HG03571 (cell line): ENCODE results near the gene GALNTL6.

Experiments
- ATAC-seq: cut with Tn5 transposase; IDR thresholded peaks from one replicate; pipeline ENCODE4 v1.9.1; 2021; ENCODE audit not compliant: unreplicated experiment

GALNTL6 gene

GRCh38 chr4:172649143-172649542, 835.9 kb downstream of the GALNTL6 start:
- no peak for ATAC-seq

DNA sequence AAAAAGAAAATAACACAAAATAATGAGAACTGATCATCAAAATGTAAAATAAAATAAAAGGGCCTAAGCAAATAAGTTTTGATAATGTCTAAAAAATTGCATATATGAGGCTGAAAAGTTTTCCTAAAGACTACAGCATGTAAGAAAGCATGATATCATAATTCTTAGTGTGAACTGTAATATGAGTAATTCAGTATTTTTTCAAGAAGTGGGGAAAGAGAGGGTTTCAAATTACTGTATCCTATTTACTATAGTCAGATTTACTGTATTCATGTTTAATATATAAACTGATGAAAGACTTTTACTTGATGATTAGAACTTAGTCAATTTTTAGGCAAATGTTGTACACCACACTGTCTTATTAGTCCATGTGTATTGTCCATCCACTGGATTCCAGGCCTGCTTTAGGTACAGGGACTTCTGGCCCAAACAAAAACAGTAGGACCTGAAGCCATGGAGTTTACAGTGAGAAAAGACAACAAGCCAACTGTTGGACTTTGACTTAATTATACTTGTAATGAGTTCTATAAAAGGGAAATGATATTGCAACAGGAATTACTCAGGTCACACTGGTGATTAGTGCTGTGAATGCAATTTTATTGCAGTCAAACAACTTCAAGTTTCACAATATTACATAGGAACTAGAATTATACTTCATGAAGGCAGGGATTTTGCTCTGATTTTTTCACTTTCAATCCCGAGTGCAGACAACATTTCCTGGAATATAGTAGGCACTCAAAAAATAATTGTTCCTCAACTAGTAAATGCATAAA, 837.7 kb downstream of the GALNTL6 start:
- ATAC-seq: no peak

- no peak for ATAC-seq
Measured at GRCh38 chr4:172651961-172652360, 838.8 kb downstream of the GALNTL6 start.

GRCh38 chr4:172652369-172652768, 839.2 kb downstream of the GALNTL6 start:
- no peak for ATAC-seq

GRCh38 chr4:172653676-172654075, 840.5 kb downstream of the GALNTL6 start:
- no peak for ATAC-seq

DNA sequence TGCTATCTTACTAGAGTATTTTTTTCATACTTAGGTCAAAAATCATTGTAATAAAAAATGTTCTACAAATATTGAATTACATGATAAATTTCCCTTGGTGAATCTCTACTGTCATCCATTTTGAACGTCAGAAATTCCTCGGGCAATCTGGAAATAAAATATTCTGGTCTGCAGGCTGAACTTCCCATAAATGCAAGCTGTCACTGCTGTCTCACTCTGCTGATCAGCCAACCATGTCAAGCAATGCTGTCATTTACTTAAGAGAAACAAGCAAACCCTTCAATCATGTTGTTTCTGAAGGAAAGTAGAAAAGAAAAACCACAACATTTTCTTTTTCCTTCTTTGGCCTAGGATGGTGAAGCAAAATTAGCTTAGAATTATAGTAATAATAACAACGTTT, 841.3 kb downstream of the GALNTL6 start:
- ATAC-seq: no peak

- no peak for ATAC-seq
Measured at GRCh38 chr4:172656055-172656454, 842.9 kb downstream of the GALNTL6 start.

DNA sequence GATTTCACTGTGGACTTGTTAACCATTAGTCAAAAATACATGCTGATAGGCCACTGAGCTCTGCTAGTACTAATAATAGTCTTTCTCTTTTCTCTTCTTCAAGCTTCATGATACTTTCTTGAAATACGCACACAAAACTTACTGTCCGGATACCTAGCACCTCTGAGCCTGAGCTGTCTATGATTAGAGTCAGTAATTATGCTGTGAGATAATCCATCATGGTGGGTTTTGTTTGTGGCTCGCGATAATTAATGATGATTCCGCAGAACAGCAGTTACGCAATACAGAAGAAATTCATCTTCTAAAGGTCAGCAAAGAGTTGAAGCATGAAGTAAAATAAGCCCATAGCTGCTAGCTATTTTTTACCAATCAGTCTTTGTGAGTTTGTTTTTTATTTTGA, 843.9 kb downstream of the GALNTL6 start:
- no peak for ATAC-seq

DNA sequence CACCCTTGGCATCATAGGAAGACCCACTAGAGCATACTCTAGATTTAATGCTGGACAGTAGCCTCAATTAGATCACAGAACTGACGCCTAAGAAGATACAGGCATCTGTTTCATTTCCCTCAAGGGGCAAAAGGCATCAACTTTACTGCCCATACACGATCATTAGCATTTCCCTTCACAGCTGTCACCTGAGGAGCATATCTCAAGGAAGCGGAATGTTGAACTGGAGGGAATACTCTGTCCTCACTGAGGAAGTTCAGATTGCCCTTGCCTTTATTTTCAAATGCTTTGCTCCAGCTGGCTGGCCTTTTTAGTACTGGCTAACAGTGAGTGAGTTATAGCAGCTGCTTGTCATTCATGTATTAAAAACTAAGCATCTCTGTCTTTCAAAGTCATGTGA, 847.0 kb downstream of the GALNTL6 start:
- ATAC-seq: no peak

GRCh38 chr4:172662113-172662512, 848.9 kb downstream of the GALNTL6 start:
- ATAC-seq: no peak

DNA sequence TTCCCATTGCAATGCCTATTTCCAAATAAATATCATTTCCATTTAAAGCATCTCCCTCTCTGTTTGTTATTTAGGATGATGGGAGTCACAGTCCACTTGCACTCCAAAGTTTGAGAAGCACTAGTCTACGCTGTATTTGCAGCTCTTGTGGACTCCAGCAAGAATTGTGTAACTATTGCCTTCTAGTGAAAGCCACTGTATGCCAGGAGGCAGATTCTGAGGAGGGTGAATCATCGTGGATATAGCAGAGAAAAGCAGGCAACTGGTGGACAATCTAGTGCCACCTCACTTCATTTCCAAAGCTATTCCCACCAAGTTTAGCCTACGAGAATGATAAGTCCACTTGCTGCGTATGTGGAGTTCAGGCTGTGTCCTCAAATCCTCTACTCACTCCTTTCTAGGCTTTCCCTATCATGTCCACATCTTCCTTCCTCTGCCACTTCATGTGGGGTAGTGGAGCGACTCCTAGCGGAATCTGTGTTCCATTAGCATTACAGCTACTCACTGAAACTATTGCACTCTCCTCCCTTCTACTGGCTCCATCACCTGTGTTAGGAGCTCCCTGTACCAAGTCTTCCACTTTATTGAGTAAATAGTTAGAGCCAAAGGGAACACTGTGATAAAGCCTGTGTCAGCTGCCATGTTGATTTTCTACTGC, 853.6 kb downstream of the GALNTL6 start:
- no peak for ATAC-seq

- no peak for ATAC-seq
Measured at GRCh38 chr4:172674811-172675210, 861.6 kb downstream of the GALNTL6 start.

GRCh38 chr4:172675232-172675631, 862.0 kb downstream of the GALNTL6 start:
- ATAC-seq: no peak

- no peak for ATAC-seq
Measured at GRCh38 chr4:172680691-172681090, 867.5 kb downstream of the GALNTL6 start.

DNA sequence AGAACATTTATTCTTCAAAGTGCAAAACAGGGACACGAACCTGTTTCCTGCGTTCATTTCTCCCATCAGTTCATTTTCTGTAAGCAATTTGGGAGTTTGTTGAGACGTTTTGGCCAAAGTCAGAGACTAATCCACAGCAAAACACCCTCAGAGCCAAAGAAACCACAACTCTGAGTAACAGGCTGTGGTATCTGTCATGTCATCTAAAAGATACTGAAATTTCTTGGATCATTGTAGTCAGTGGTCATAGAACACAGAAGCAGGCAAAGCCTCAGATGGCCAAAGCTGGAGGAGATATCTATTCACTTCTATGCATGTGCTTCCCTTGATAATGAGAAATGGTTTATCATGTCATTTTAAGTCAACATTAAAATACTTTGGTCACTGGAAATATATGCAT, 869.8 kb downstream of the GALNTL6 start:
- ATAC-seq: no peak

DNA sequence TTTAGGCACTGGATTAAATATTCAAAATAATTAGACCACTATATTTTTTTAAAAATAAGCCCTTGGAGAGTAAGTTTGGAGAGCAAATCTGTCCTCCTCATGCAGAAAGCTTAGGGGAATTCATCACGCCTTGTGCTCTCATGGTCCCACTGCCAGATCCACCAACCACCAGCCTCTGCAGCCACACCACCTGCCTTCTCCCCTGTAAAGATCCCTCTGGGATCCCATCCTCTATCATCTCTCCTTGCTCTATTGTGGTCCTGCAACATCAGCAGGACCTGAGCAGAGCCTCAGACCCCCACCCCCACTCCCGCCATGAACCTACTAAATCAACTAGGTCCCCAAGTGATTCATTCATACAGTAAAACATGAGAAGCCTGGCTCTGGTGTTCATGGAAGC, 872.8 kb downstream of the GALNTL6 start:
- no peak for ATAC-seq

DNA sequence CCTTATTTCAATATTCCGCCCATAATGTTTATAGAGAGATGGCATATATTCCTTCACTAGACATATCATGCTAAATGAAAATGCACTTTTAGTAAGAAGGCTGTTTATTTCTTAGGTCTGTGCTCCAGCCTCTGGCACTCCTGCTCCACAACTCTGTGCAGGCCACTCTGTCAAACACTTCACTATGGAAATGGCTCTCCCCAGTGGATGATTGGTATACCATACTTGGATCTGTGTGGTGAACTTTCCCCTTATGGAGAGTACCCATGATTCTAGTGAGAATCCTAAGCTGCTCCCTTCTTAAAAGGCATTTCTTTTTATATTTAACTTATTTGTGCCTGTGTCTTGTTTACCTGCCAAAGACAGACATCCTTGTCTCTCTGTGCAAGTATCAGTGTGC, 875.3 kb downstream of the GALNTL6 start:
- no peak for ATAC-seq

DNA sequence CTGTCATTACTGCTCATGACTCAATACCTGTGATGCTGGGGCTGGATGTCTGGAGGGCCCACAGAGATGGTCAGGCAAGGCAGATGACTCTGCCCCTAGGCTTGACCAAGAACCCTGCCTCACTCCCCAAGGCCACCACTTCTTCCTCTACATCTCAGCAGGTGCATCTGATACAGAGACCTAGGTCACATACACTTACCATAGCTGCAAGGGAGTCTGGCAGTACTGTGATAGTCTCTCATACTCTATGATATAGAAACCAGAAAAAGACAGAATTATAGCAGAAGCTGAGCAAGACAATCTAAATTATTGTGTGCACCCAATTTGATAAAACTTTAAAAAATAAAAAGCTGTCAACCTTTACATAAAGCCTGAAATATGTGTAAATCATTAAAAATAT, 878.3 kb downstream of the GALNTL6 start:
- ATAC-seq: no peak

DNA sequence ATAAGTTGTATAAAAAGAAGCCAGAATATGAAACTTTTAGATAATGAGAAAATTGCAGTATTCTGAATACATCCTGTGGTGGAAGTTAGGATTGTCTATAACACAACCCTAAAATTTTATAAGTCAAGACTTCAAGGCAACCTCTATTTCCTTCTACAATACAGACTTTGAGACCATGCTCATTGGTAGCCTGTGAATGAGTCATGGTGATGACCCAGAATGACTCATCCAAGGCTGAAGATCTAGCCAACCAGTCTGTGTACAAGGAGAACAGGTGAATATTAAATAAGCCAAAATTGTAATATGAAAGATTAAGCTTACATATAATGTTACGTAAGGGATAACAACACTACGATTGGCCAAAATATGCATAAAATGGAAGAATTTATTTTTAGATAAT, 879.5 kb downstream of the GALNTL6 start:
- ATAC-seq: no peak

DNA sequence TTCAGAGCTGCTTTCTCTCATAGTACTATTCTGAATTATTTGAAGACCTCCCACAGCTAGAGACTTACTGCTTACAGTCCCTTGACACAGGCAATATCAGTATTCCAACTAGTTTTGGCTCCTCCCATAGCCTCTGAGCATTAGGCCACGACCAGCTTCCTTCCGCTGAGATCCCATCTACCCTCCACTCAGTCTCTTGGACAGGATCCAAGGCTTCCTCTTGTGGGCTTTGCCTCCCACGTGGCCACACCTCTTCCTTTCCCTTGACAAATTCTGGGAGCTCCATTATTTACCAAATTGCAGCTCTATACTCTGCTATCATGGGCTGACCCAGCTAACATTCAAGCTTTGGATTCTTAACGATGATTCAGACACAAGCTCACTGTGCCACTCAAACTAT, 885.1 kb downstream of the GALNTL6 start:
- no peak for ATAC-seq

GRCh38 chr4:172705565-172705964, 892.4 kb downstream of the GALNTL6 start:
- ATAC-seq: no peak

GRCh38 chr4:172706000-172706399, 892.8 kb downstream of the GALNTL6 start:
- no peak for ATAC-seq

- ATAC-seq: no peak
Measured at GRCh38 chr4:172707622-172708021, 894.4 kb downstream of the GALNTL6 start.
